Motor neuron (in vitro differentiated cells): ENCODE data around the gene GLRB. TPM values are rescaled to one million over a fixed set of nuclear protein-coding genes. Genes with fewer than 3 reads are reported as not detected.
"Not testable (repeated sequence)": the region's sequence is repeated elsewhere in the genome, so short reads cannot be mapped to it uniquely, and the experiment has no call there.

Source experiments
- ATAC-seq, 8 experiments: fragments of 200-7000 bp; cut with Tn5 transposase; replicated peaks in 6 of 8; 2 replicates each; pipeline ENCODE4 v1.8.0; 2021; ENCODE audit warnings: mild to moderate bottlenecking in 8 of 8, moderate library complexity in 8 of 8
- H3K27ac ChIP-seq, 2 donors: fragments of 250-450 bp; sonication (Bioruptor Pico); 2 replicates each; pipeline ENCODE4 v1.9.0; 2021; ENCODE audit warnings: antibody characterized with exemption in 2 of 2, mild to moderate bottlenecking in 2 of 2, moderate library complexity in 1 of 2
- H3K4me1 ChIP-seq, 2 donors: fragments of 250-450 bp; sonication (Bioruptor Pico); replicated peaks in 1 of 2; 2 replicates each; pipeline ENCODE4 v1.6.1; 2021; ENCODE audit warnings: antibody characterized with exemption in 2 of 2, mild to moderate bottlenecking in 2 of 2, moderate library complexity in 1 of 2
- H3K4me3 ChIP-seq, 5 donors: fragments of 250-450 bp; sonication (Bioruptor Pico); 2 replicates each; pipeline ENCODE4 v1.9.0; 2021; ENCODE audit warnings: antibody characterized with exemption in 5 of 5, mild to moderate bottlenecking in 5 of 5, moderate library complexity in 4 of 5
- WGBS, 10 experiments: fragments of 450-650 bp; shearing (Covaris generic); methylation state at CpG; one replicate each; pipeline ENCODE4 v1.0.0; 2022; 5-methylcytosine and 5-hydroxymethylcytosine counted together
- in situ Hi-C, 9 experiments: fragments of 400-800 bp; cut with MboI; loops; one replicate each; pipeline ENCODE4 v1.15.0; 2021; ENCODE audit warnings: low sequenced_read_pairs in 9 of 9, low pct_unique_long_range_greater_than_20kb in 2 of 9; ENCODE audit not compliant: unreplicated experiment in 9 of 9
- total RNA-seq, 8 experiments: library from RNA; unstranded; fragments of 300-600 nt; gene quantifications; 2 replicates each; pipeline versions ENCODE4 v1.2.3 to v1.2.4, GENCODE V29; 2022

GLRB gene
- total RNA-seq, 8 experiments from 2014 or later, result 0.25 to 17.5 (median 6.5) TPM

DNA sequence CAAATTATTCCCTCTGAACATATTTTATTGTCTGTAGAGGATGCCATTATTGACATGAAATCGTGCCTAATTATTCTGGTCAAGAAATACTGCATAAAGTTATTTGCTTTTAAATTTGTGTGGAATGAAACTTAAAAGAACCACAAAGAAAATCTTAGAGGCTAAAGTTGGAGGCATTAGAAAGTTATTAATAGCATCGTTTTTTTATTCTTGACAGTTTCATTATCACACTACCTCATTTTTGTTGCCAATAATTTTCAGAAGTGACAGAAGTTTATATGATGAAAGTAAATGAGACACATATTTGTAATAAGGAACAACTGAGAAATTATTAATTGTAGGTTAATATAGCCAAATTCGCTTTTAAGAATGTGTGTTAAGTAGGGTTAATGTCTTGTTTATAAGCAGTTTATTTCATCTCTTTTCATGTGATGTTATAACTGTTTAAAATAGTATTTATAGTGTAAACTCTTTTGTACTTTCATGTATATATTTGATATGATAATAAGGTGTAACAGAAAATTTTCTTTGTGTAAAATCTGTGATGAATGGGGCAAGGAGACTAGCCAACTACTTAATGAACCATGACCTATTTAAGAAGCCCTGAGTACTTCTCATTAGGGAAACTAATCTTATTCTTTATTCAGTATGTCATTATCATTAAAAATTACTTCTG lies 90.1 kb downstream of the GLRB start:
- Histone ChIP-seq H3K4me3 (no peak overlapping the region), H3K27ac (no peak overlapping the region), H3K4me1 (no peaks in the 10 kb centered on the region)
- WGBS, 10 experiments, result 43 to 94% (median 88%) methylated on average over 1 to 3 of the region's 3 CpGs; no CpG with 5 or more reads in 1 of the 10 experiments
- no peak for ATAC-seq
- in situ Hi-C loops, result no loop called here

DNA sequence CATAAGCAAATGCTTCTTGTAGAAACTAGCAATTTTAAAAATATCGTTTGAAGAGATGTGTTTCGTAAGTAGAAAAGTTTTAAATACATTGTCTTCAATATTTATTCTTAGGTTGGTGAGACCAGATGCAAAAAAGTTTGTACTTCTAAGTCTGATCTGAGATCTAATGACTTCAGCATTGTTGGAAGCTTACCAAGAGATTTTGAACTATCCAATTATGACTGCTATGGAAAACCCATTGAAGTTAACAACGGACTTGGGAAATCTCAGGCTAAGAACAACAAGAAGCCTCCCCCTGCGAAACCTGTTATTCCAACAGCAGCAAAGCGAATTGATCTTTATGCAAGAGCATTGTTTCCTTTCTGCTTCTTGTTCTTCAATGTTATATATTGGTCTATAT lies 94.4 kb downstream of the GLRB start:
- 47 to 95% (median 77%) methylated on average over 2 to 5 of the region's 5 CpGs for WGBS, 10 experiments
- H3K27ac ChIP-seq, result no peak overlapping the region
- ATAC-seq, result no peak
- in situ Hi-C loops, result no loop called here
- H3K4me3 ChIP-seq, result no peak overlapping the region
- H3K4me1 ChIP-seq, result no peaks in the 10 kb centered on the region

DNA sequence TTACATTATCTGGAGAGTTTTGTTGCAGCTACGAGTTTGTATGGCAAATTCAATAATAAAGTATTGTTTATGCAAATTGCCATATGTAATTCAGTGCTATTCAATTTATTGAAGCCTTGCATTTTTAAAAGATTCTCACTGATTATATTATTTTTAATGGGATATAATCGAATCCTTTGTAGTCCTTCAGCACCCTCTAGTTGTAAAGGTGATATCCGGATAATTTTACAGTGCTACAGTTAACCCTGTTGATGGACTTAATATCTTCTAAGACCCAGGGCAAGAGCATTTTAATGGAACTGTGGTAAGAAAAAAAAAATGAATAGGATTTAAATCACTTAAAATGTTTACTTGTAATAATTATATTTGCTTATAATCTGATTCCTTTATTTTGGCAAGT lies 96.1 kb downstream of the GLRB start:
- WGBS, 10 experiments, result 0 to 92% (median 58%) methylated on average over 1 to 3 of the region's 3 CpGs
- no peak overlapping the region for H3K4me3 ChIP-seq
- in situ Hi-C loops, result no loop called here
- H3K4me1 ChIP-seq, result no peaks in the 10 kb centered on the region
- no peak for ATAC-seq
- H3K27ac ChIP-seq, result no peak overlapping the region

DNA sequence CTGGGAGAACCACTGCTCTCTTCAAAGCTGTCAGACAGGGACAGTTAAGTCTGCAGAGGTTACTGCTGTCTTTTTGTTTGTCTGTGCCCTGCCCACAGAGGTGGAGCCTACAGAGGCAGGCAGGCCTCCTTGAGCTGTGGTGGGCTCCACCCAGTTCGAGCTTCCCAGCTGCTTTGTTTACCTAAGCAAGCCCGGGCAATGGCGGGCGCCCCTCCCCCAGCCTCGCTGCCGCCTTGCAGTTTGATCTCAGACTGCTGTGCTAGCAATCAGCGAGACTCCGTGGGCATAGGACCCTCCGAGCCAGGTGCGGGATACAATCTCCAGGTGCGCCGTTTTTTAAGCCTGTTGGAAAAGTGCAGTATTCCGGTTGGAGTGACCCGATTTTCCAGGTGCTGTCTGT lies 104.3 kb downstream of the GLRB start:
- ATAC-seq, H3K27ac ChIP-seq, in situ Hi-C loops, H3K4me3 ChIP-seq, H3K4me1 ChIP-seq: not testable (repeated sequence)
- WGBS, 10 experiments, result 83 to 100% methylated on average over 1 to 2 of the region's 14 CpGs; no CpG with 5 or more reads in 8 of the 10 experiments

DNA sequence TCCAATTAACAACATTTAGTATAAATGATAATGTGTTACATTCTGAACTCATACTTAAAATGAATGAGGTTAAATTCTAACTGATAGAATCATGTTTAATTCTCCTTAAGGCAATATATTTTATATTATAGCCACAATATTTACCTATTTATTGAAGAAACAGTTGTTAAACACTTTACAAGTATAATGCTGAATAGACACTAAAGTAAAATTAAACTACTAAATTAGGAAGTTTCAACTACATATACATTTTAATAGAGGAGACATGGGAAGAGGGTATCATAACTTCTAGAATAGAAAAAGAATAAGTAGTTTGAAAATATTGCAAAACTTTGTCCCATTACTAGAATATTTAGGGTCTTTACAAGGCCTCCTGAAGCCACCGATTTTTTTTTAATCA lies 108.3 kb downstream of the GLRB start:
- in situ Hi-C loops, result no loop called here
- WGBS, 10 experiments, result 0 to 100% (median 80%) methylated on average over 1 of the region's 1 CpG; no CpG with 5 or more reads in 1 of the 10 experiments
- Histone ChIP-seq H3K4me1 (peaks cover 0 to 2% of the 10 kb centered on the region in 2 donors), H3K27ac (no peak overlapping the region), H3K4me3 (no peak overlapping the region)
- ATAC-seq, result no peak

DNA sequence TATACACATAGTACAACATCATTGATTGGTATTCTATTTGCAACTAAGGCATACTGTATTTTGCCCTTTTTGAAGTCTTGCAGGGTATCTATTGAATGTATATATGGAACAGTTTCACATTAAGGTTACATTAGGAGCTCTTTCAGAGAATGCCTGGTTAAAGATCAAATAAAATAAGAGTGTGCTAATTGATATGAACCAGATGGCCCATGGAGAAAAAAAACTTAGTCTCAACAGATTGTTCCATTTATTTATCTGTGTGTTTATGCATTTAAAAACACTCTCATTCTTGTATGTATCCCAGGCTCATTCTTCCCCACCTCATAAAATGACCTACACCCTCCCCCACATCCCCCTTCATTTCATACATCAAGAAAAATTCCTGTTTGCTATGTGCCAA lies 109.4 kb downstream of the GLRB start:
- no peak for ATAC-seq
- in situ Hi-C loops, result no loop called here
- Histone ChIP-seq H3K4me3 (no peak overlapping the region), H3K4me1 (peaks cover 0 to 1% of the 10 kb centered on the region in 2 donors), H3K27ac (no peak overlapping the region)

DNA sequence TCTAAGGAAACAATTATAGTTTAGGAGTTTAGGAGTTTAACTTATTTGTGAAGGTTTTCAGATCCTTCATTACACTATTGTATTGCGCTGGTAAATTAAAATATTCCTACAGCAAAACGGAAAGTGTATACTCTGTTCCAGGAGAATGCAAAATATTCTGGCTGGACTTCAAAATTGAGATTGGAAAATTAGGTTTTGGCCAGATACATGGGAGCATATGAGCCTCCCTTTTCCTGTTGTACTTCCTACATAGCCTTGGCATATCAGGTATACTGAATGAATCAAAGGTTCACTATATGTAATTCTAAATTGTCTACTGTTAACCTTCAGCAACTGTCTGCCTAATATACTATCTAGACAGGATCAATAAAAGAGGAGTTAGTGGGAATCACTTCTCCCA lies 119.4 kb downstream of the GLRB start:
- in situ Hi-C loops, result no loop called here
- no peak overlapping the region for H3K4me3 ChIP-seq
- no peaks in the 10 kb centered on the region for H3K4me1 ChIP-seq
- WGBS, 10 experiments, result 60 to 96% (median 92%) methylated on average over 2 of the region's 2 CpGs; no CpG with 5 or more reads in 3 of the 10 experiments
- H3K27ac ChIP-seq, result no peak overlapping the region
- no peak for ATAC-seq

DNA sequence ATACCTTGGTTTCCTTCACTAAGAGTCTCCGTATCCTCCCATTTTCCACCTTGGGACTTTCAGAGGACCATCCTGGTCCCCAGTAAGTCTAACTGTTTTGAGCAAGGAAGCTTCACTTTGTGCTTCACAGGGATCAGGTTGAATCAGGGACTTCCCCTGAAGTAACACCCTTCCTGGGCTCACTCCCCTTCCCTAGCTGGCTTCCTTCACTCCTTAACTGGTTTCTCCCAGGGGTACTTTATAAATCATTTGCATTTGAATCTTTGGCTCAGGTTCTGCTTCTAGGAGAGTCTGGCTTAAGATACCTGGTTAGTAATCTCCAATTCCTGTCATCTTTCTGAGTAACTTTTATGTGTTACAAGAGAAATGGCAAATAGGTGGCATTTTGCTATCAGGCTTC lies 120.1 kb downstream of the GLRB start:
- in situ Hi-C loops, result no loop called here
- Histone ChIP-seq H3K4me3 (no peak overlapping the region), H3K4me1 (no peaks in the 10 kb centered on the region), H3K27ac (no peak overlapping the region)
- ATAC-seq, result no peak
- 20 to 100% (median 93%) methylated on average over 1 of the region's 1 CpG; no CpG with 5 or more reads in 2 of the 10 experiments for WGBS, 10 experiments

DNA sequence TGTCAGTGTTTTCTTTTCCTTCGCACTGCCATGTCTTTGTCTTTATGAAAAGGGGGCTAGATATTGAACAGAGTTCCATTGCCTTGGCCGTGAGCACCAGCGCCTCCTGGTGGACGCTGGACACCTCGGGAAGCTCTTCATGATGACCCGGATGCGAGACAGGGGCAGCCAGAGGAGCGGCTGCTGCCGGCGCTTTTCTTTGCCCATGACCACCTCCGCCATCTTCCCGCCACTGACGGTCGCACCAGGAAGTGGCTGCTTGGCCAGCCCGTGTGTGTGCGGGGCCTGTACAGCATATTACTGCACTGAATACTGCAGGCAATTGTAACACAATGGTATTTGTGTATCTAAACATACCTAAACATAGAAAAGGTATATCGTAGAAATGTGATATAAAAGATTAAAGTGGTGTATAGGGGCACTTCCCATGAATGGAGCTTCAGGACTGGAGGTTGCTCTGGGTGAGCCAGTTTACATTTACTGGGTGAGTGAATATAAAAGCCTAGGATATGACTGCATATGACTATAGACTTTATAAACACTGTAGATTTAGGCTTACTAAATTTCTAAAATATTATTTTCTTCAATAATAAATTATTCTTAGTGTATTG lies 128.8 kb downstream of the GLRB start:
- H3K4me1 ChIP-seq, result no peaks in the 10 kb centered on the region
- H3K4me3 ChIP-seq, result no peak overlapping the region
- WGBS, 10 experiments, result 30 to 100% (median 74%) methylated on average over 1 to 10 of the region's 17 CpGs
- ATAC-seq, result no peak
- H3K27ac ChIP-seq, result no peak overlapping the region
- in situ Hi-C loops, result loop anchor here in 5 of 9 experiments (25.0 kb wide), 4 partner anchors 358 to 958 kb away; partner anchors contain the start of gene GASK1B (in 1 of the 5)

DNA sequence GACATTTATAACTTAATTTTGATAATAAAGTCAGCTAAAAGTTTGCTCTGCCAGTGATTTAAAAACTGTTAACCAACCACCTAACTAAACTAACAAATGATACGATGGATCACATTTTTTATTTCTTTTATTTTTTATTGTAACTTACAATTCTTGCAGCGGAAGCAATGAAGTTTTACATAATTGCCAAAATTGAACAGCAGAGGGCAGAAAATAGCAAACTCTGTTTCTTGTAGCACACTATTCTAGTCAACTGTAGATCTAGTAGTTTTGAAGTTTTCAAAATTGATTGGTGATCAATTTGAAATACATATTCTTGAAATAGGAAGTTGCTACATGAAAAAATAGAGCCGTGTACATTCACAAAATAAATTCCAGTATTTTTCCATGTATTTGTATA lies 141.8 kb downstream of the GLRB start:
- no peak for ATAC-seq
- no peak overlapping the region for H3K27ac ChIP-seq
- WGBS, 10 experiments, result 0 to 36% (median 20%) methylated on average over 1 to 3 of the region's 3 CpGs
- H3K4me1 ChIP-seq, result no peaks in the 10 kb centered on the region
- no peak overlapping the region for H3K4me3 ChIP-seq
- in situ Hi-C loops, result loop anchor here in 5 of 9 experiments (25.0 kb wide), 4 partner anchors 345 to 945 kb away; partner anchors contain the start of gene GASK1B (in 1 of the 5)

DNA sequence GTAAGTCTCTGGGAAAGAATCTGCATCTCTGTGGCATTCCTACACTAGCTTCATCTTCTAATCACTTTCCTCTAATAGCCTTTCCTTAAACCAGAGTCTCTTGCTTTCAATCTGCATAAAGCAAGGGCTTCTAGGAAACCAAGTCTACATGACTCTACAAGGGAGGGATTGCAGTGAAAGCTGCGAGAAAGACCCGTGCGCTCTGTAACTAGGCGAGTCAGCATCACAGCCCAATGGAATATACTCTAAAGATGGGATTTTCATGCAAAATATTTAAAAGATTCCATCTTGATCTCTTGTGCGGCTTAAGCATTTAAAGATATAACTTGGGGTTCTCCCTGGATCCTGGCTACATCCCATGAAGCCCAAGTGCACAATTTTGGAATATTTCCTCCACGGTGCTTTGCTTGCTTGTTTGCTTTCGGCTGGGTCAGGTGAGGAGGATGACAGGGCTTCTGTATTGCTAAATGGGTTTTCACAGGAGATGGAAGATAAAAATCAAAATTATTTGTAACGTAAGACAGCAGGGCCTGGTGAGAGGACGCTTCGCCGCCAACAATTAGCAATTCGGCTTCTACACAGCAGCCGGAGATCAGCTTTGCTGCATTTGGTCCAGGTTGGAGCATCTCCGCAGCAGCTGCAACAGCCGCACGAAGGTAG lies 143.9 kb downstream of the GLRB start:
- in situ Hi-C loops, result loop anchor here in 5 of 9 experiments (25.0 kb wide), 4 partner anchors 342 to 942 kb away; partner anchors contain the start of gene GASK1B (in 1 of the 5)
- H3K4me3 ChIP-seq, result peak overlapping the region; percentile 58 to 87 (median 62)
- 0 to 70% (median 22%) methylated on average over 1 to 12 of the region's 16 CpGs; no CpG with 5 or more reads in 1 of the 10 experiments for WGBS, 10 experiments

DNA sequence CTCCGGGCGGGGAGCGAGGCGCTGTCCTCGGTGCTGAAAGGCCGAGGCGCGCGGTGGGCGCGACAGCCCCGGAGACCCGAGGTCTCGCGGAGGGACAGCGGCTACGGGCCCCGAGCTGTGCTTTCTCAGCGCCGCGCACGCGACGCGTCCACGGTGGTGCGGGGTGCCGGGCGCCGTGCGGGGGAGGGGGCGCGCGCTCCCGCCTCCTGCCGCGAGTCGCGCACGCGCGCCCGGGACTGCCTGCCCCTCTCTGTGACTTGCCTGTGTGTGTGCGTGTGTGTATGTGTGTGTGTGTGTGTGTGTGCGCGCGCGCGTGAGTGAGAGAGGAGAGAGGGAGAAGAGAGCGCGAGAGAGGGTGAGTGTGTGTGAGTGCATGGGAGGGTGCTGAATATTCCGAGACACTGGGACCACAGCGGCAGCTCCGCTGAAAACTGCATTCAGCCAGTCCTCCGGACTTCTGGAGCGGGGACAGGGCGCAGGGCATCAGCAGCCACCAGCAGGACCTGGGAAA lies 144.5 kb downstream of the GLRB start, which contains the start of gene GRIA2:
Gene GRIA2 (plus strand): TSS at position 358 of the 511 bp plus-strand sequence. CDS start 315 bp downstream, outside the sequence.
- peaks cover 0 to 3% of the 10 kb centered on the region in 2 donors for H3K4me1 ChIP-seq
- peak within 1 kb of the TSS; percentile 53 to 77 for H3K27ac ChIP-seq
- WGBS, 10 experiments, result 0 to 25% (median 0%) methylated on average over 2 to 18 of the region's 57 CpGs; no CpG with 5 or more reads in 6 of the 10 experiments
- in situ Hi-C loops, result loop anchor here in 5 of 9 experiments (25.0 kb wide), 4 partner anchors 342 to 942 kb away; partner anchors contain the start of gene GASK1B (in 1 of the 5)
- peak; percentile 75 to 87 (median 83) for ATAC-seq
- H3K4me3 ChIP-seq, result peak within 1 kb of the TSS; percentile 58 to 87 (median 62)

More for the DNA sequence above, 143.9 kb downstream of the GLRB start:
- Histone ChIP-seq H3K4me1 (no peaks in the 10 kb centered on the region), H3K27ac (peak overlapping the region; percentile 53 to 77)
- no peak for ATAC-seq
